Suppressor macrophage treated with lipopolysaccharide for 1 hour (primary cell): ENCODE results near the gene ADPRM.
"Not testable (repeated sequence)": the region's sequence is repeated elsewhere in the genome, so short reads cannot be mapped to it uniquely, and the experiment has no call there.

Source experiments
- DNase-seq, 3 donors: peaks; one replicate each; pipeline ENCODE4 v3.0.0-alpha.2; 2020 to 2022

ADPRM gene

GRCh38 chr17:10702574-10702973, 5.2 kb downstream of the ADPRM start:
- peak; percentile 12 to 20 (median 19) for DNase-seq

- no peak for DNase-seq
Observed at GRCh38 chr17:10705727-10706126, 8.3 kb downstream of the ADPRM start.

GRCh38 chr17:10713318-10713717, 15.9 kb downstream of the ADPRM start:
- DNase-seq: no peak

- DNase-seq: no peak
Observed at GRCh38 chr17:10716218-10716617, 18.8 kb downstream of the ADPRM start.

GRCh38 chr17:10718547-10718946, 21.2 kb downstream of the ADPRM start:
- no peak for DNase-seq

GRCh38 chr17:10724546-10725195, 27.3 kb downstream of the ADPRM start:
- DNase-seq: no peak

- no peak for DNase-seq
Observed at GRCh38 chr17:10725262-10725661, 27.9 kb downstream of the ADPRM start.

- peak in 1 of 3 donors; percentile 3 for DNase-seq
Observed at GRCh38 chr17:10726196-10726595, 28.8 kb downstream of the ADPRM start.

- no peak for DNase-seq
Observed at GRCh38 chr17:10727192-10727591, 29.8 kb downstream of the ADPRM start.

GRCh38 chr17:10728331-10728892, 31.0 kb downstream of the ADPRM start:
- DNase-seq: no peak

GRCh38 chr17:10729334-10730193, 32.2 kb downstream of the ADPRM start, which contains the start of gene TMEM220:
Gene TMEM220, minus strand, starts transcription at chr17:10730023. Its CDS starts 172 bp downstream, at chr17:10729851.
- DNase-seq: peak; percentile 68 to 89 (median 78)

GRCh38 chr17:10730247-10730646, 32.9 kb downstream of the ADPRM start:
- DNase-seq: peak in 1 of 3 donors; percentile 6

GRCh38 chr17:10731408-10731879, 34.0 kb downstream of the ADPRM start:
- no peak for DNase-seq

- not testable (repeated sequence) for DNase-seq
Observed at GRCh38 chr17:10732121-10732520, 34.7 kb downstream of the ADPRM start.

GRCh38 chr17:10733666-10734065, 36.3 kb downstream of the ADPRM start:
- DNase-seq: no peak

- no peak for DNase-seq
Observed at GRCh38 chr17:10735251-10735650, 37.9 kb downstream of the ADPRM start.

- no peak for DNase-seq
Observed at GRCh38 chr17:10735821-10736220, 38.4 kb downstream of the ADPRM start.

- peak; percentile 60 to 66 (median 62) for DNase-seq
Observed at GRCh38 chr17:10737168-10737622, 39.8 kb downstream of the ADPRM start.

GRCh38 chr17:10737736-10738135, 40.3 kb downstream of the ADPRM start:
- no peak for DNase-seq

GRCh38 chr17:10738521-10739258, 41.3 kb downstream of the ADPRM start:
- DNase-seq: no peak

GRCh38 chr17:10739386-10739785, 42.0 kb downstream of the ADPRM start:
- DNase-seq: no peak

GRCh38 chr17:10741416-10742135, 44.2 kb downstream of the ADPRM start:
- no peak for DNase-seq
